Measurements from ENCODE around the gene NSMF.

DNA sequence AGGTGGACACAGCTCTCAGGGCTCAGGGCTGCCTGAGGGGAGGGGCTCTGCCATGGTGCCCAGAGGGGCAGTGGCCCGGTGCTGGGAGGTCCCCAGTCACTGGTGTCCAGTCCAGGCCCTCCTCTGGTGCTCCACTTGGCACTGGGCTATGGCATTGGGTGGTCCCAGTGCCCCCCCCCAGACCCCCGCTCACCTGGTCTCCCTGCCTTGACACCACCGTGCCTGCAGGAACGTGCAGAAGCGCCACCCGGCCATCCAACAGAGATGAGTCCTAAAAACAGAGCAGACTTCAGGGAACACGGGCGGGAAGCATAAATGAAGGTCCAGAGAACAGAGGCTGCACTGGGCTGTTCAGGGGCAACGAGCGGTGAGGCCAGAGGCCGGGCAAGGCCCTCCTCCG lies 42.3 kb upstream of the NSMF start:
- TF ChIP-seq HDAC6 (IDR thresholded peaks at IDR 0.05; ENCODE audit: low read depth, low read length) (no peak), YY1 (IDR thresholded peaks at IDR 0.05; ENCODE audit: low read depth, low read length) (no peak), JUND (IDR thresholded peaks at IDR 0.05; ENCODE audit: low read length) (no peak), SIN3A (conservative IDR thresholded peaks at IDR 0.05 in 1 of 2, IDR thresholded peaks at IDR 0.05 in 1 of 2; ENCODE audit: low read depth in 1 of 2, low read length in 2 of 2) (no peak), EGR1 (IDR thresholded peaks at IDR 0.05; ENCODE audit: borderline replicate concordance, low read depth, low read length) (no peak), CREB1 (IDR thresholded peaks at IDR 0.05) (no peak), HDAC2 (IDR thresholded peaks at IDR 0.05; ENCODE audit: borderline replicate concordance in 1 of 2, low read depth in 2 of 2, low read length in 2 of 2) (no peak), GABPA (IDR thresholded peaks at IDR 0.05; ENCODE audit: borderline replicate concordance, insufficient read depth, low read length) (no peak), POLR2AphosphoS5 (IDR thresholded peaks at IDR 0.05; ENCODE audit: low read depth, low read length) (no peak), TEAD4 (IDR thresholded peaks at IDR 0.05; ENCODE audit: low read depth, low read length) (no peak), POLR2A (IDR thresholded peaks at IDR 0.05; ENCODE audit: control extremely low read depth in 1 of 2, low read depth in 2 of 2, low read length in 2 of 2) (no peak), FOSL1 (IDR thresholded peaks at IDR 0.05; ENCODE audit: insufficient read depth, low read depth, low read length) (no peak)
- TF ChIP-seq, protein P1, sequence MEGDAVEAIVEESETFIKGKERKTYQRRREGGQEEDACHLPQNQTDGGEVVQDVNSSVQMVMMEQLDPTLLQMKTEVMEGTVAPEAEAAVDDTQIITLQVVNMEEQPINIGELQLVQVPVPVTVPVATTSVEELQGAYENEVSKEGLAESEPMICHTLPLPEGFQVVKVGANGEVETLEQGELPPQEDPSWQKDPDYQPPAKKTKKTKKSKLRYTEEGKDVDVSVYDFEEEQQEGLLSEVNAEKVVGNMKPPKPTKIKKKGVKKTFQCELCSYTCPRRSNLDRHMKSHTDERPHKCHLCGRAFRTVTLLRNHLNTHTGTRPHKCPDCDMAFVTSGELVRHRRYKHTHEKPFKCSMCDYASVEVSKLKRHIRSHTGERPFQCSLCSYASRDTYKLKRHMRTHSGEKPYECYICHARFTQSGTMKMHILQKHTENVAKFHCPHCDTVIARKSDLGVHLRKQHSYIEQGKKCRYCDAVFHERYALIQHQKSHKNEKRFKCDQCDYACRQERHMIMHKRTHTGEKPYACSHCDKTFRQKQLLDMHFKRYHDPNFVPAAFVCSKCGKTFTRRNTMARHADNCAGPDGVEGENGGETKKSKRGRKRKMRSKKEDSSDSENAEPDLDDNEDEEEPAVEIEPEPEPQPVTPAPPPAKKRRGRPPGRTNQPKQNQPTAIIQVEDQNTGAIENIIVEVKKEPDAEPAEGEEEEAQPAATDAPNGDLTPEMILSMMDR (IDR thresholded peaks at IDR 0.05; ENCODE audit: control extremely low read depth in 1 of 3, insufficient read depth in 1 of 3, low read depth in 1 of 3, low read length in 3 of 3), result no peak
- TF ChIP-seq, protein P2, sequence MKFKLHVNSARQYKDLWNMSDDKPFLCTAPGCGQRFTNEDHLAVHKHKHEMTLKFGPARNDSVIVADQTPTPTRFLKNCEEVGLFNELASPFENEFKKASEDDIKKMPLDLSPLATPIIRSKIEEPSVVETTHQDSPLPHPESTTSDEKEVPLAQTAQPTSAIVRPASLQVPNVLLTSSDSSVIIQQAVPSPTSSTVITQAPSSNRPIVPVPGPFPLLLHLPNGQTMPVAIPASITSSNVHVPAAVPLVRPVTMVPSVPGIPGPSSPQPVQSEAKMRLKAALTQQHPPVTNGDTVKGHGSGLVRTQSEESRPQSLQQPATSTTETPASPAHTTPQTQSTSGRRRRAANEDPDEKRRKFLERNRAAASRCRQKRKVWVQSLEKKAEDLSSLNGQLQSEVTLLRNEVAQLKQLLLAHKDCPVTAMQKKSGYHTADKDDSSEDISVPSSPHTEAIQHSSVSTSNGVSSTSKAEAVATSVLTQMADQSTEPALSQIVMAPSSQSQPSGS (IDR thresholded peaks at IDR 0.05; ENCODE audit: low read length), result no peak

Data from H1 (cell line).